ENCODE results near the gene KRT83. TPM values are rescaled to one million over a fixed set of nuclear protein-coding genes. Genes with fewer than 3 reads are reported as not detected.

Gene KRT83
- not detected in 2 replicates for total RNA-seq (2013; cell fraction: nucleolus; rRNA removed)
- not detected in 2 replicates for total RNA-seq (2014; rRNA removed)
- not detected in 2 replicates for total RNA-seq (2014; rRNA removed; fragmentation: Illumina TruSeq; extraction: Trizol)
- not detected in 2 replicates for total RNA-seq (2021)
- not detected for polyA plus RNA-seq (2011; ENCODE audit: low read depth)
- not detected in 2 replicates for polyA plus RNA-seq (2011; rRNA removed)
- polyA plus RNA-seq (2011; cell fraction: cytosol; rRNA removed), result not detected in 2 replicates
- polyA plus RNA-seq (2011; cell fraction: nucleus; rRNA removed), result not detected in 2 replicates
- not detected in 2 replicates for polyA plus RNA-seq (2012)
- polyA plus RNA-seq (2014; fragmentation: Illumina TruSeq; extraction: Trizol), result not detected in 2 replicates
- not detected for polyA plus RNA-seq (2014; fragmentation: Nextera tagmentation; extraction: Ambion mirVana)
- not detected in 2 replicates for polyA plus RNA-seq (2014; rRNA removed)
- not detected for polyA plus RNA-seq (2016; fragmentation: Nextera tagmentation; extraction: Ambion mirVana)
- not detected in 2 replicates for polyA minus RNA-seq (2011; rRNA and poly(A)+ RNA removed)
- not detected in 2 replicates for polyA minus RNA-seq (2011; cell fraction: cytosol; rRNA and poly(A)+ RNA removed)
- polyA minus RNA-seq (2011; cell fraction: nucleus; rRNA and poly(A)+ RNA removed), result not detected in 2 replicates
- not detected for Bru-seq, nascent RNA
- not detected for BruChase-seq, experiment 1, labeled RNA remaining after a 6-hour chase
- BruChase-seq, experiment 2, labeled RNA remaining after a 2-hour chase, result not detected
- long read RNA-seq, experiment 1, result 0 reads
- long read RNA-seq, experiment 2, result 0 reads

- no peak for ATAC-seq
Observed at GRCh38 chr12:52320784-52321400, at the start of gene KRT83. Gene KRT83, minus strand, starts transcription at chr12:52321398. Its CDS starts 63 bp downstream, at chr12:52321335.

GRCh38 chr12:52369809-52370208, 48.6 kb upstream of the KRT83 start:
- intact Hi-C loops (cut with micrococcal nuclease; ENCODE audit: unreplicated experiment), result loop anchor here (10.0 kb wide), 1 partner anchor 135 kb away; no protein-coding TSS in a partner anchor
- SMC1A ChIA-PET (ENCODE audit: uncharacterized antibody, unreplicated experiment), result no interaction called here
- no peak overlapping the region for H3K4me3 ChIP-seq
- RAD21 ChIA-PET (ENCODE audit: unreplicated experiment), result no interaction called here
- no peak overlapping the region for H3K4me2 ChIP-seq (ENCODE audit: control insufficient read depth, insufficient read depth)
- CTCF ChIA-PET, result interaction anchor here (0.7 kb wide), 1 partner anchor 148 kb away, joined by 3 read pairs; no protein-coding TSS in a partner anchor
- H3K27me3 ChIP-seq (replicated peaks in 1 of 2; ENCODE audit: control insufficient read depth in 2 of 2, insufficient read depth in 2 of 2, low read length in 1 of 2), result peaks cover 2 to 4% of the 10 kb centered on the region in 2 experiments; a peak in 3 of 4 replicates
- WGBS (ENCODE audit: insufficient coverage, insufficient replicate concordance, low lambda C conversion rate, missing lambda C conversion rate), result 0% methylated on average over 6 of the region's 6 CpGs
- ATAC-seq (no peak), FAIRE-seq (no peak), DNase-seq (ENCODE audit: low read depth, low spot score) (no peak)
- no peaks in the 10 kb centered on the region for H4K20me1 ChIP-seq (ENCODE audit: control insufficient read depth, insufficient read depth)
- H3K9me3 ChIP-seq (replicated peaks; ENCODE audit: control insufficient read depth, insufficient read depth, low read length), result no peaks in the 10 kb centered on the region
- in situ Hi-C loops (cut with MboI), result no loop called here
- no peaks in the 10 kb centered on the region for H3K4me1 ChIP-seq (ENCODE audit: control insufficient read depth, insufficient read depth, low read length)
- no TSS peak for BruUV-seq (replicated peaks)
- H3K27ac ChIP-seq (ENCODE audit: control insufficient read depth, insufficient read depth), result no peak overlapping the region
- no peak overlapping the region for H3K9ac ChIP-seq (ENCODE audit: control insufficient read depth, insufficient read depth, low read length)
- POLR2A ChIA-PET, result no interaction called here
- no peaks in the 10 kb centered on the region for H3K36me3 ChIP-seq (ENCODE audit: control insufficient read depth in 2 of 2, insufficient read depth in 2 of 2, low read length in 1 of 2)
- no peak overlapping the region for H2AFZ ChIP-seq (ENCODE audit: control insufficient read depth, low read depth, low read length)
- no peaks in the 10 kb centered on the region for H3K79me2 ChIP-seq (ENCODE audit: control insufficient read depth, insufficient read depth, low read length)
- TF ChIP-seq ZNF592 (IDR thresholded peaks at IDR 0.05) (no peak), SMAD5 (IDR thresholded peaks at IDR 0.05; ENCODE audit: low read depth) (no peak), RAD51 (IDR thresholded peaks at IDR 0.05) (no peak), NFIC (IDR thresholded peaks at IDR 0.05; ENCODE audit: low read depth, low read length) (no peak)
- TF ChIP-seq, protein P1, sequence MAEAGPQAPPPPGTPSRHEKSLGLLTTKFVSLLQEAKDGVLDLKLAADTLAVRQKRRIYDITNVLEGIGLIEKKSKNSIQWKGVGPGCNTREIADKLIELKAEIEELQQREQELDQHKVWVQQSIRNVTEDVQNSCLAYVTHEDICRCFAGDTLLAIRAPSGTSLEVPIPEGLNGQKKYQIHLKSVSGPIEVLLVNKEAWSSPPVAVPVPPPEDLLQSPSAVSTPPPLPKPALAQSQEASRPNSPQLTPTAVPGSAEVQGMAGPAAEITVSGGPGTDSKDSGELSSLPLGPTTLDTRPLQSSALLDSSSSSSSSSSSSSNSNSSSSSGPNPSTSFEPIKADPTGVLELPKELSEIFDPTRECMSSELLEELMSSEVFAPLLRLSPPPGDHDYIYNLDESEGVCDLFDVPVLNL (IDR thresholded peaks at IDR 0.05; ENCODE audit: low read depth, low read length), result no peak

More at GRCh38 chr12:52320784-52321400, at the start of gene KRT83:
- no peaks in the 10 kb centered on the region for H3K36me3 ChIP-seq (ENCODE audit: control insufficient read depth in 2 of 2, insufficient read depth in 2 of 2, low read length in 1 of 2)
- RAD21 ChIA-PET (ENCODE audit: unreplicated experiment), result no interaction called here
- H3K4me1 ChIP-seq (ENCODE audit: control insufficient read depth, insufficient read depth, low read length), result no peaks in the 10 kb centered on the region
- no TSS peak for BruUV-seq (replicated peaks)
- in situ Hi-C loops (cut with MboI) (loop anchor here (10.0 kb wide), 1 partner anchor 166 kb away; no protein-coding TSS in a partner anchor), intact Hi-C loops (cut with micrococcal nuclease; ENCODE audit: unreplicated experiment) (loop anchor here (10.0 kb wide), 1 partner anchor 106 kb away; no protein-coding TSS in a partner anchor)
- no peak within 1 kb of the TSS for H3K9ac ChIP-seq (ENCODE audit: control insufficient read depth, insufficient read depth, low read length)
- FAIRE-seq (no peak), DNase-seq (ENCODE audit: low read depth, low spot score) (no peak)
- H3K27ac ChIP-seq (ENCODE audit: control insufficient read depth, insufficient read depth), result no peak within 1 kb of the TSS
- POLR2A ChIA-PET, result no interaction called here
- no peak within 1 kb of the TSS for H3K4me3 ChIP-seq
- peaks cover 3 to 8% of the 10 kb centered on the region in 2 experiments for H3K27me3 ChIP-seq (replicated peaks in 1 of 2; ENCODE audit: control insufficient read depth in 2 of 2, insufficient read depth in 2 of 2, low read length in 1 of 2)
- CTCF ChIA-PET, result interaction anchor here (1.0 kb wide), 1 partner anchor 11 kb away, joined by 3 read pairs; no protein-coding TSS in a partner anchor
- H2AFZ ChIP-seq (ENCODE audit: control insufficient read depth, low read depth, low read length), result no peak within 1 kb of the TSS
- TF ChIP-seq ETV6 (conservative IDR thresholded peaks at IDR 0.05 in 1 of 2, IDR thresholded peaks at IDR 0.05 in 1 of 2; ENCODE audit: borderline replicate concordance in 1 of 2, low read depth in 1 of 2) (no peak), CREB1 (IDR thresholded peaks at IDR 0.05; ENCODE audit: low read depth) (no peak), RELA (IDR thresholded peaks at IDR 0.05; ENCODE audit: borderline replicate concordance, partially characterized antibody) (no peak), TBL1XR1 (IDR thresholded peaks at IDR 0.05; ENCODE audit: low read depth, low read length) (no peak)
- no peaks in the 10 kb centered on the region for H4K20me1 ChIP-seq (ENCODE audit: control insufficient read depth, insufficient read depth)
- H3K4me2 ChIP-seq (ENCODE audit: control insufficient read depth, insufficient read depth), result no peak within 1 kb of the TSS
- 44% methylated on average over 28 of the region's 35 CpGs for WGBS (ENCODE audit: insufficient coverage, insufficient replicate concordance, low lambda C conversion rate, missing lambda C conversion rate)
- no peaks in the 10 kb centered on the region for H3K9me3 ChIP-seq (replicated peaks; ENCODE audit: control insufficient read depth, insufficient read depth, low read length)
- SMC1A ChIA-PET (ENCODE audit: uncharacterized antibody, unreplicated experiment), result no interaction called here
- H3K79me2 ChIP-seq (ENCODE audit: control insufficient read depth, insufficient read depth, low read length), result no peaks in the 10 kb centered on the region

Data from GM12878 (cell line).